ENCODE results near the gene GMIP. TPM values are rescaled to one million over a fixed set of nuclear protein-coding genes. Genes with fewer than 3 reads are reported as not detected.
"Not testable (repeated sequence)": the region's sequence is repeated elsewhere in the genome, so short reads cannot be mapped to it uniquely, and the experiment has no call there.

Gene GMIP
- total and polyA plus RNA-seq, 2 experiments from 2014 or later: 5.1 to 22.1 TPM

- Mint-ChIP-seq H3K4me3 (no peak overlapping the region), H3K36me3 (ENCODE audit: low read depth) (no peaks in the 10 kb centered on the region), H3K27ac (no peak overlapping the region), H3K4me1 (peaks cover 4% of the 10 kb centered on the region; the same call in 2 of the 3 replicates), H3K9me3 (no peaks in the 10 kb centered on the region), H3K27me3 (ENCODE audit: insufficient read depth, low read depth, poor library complexity) (peaks cover 8% of the 10 kb centered on the region)
- DNase-seq (ENCODE audit: low spot score): no peak
- H3K36me3 ChIP-seq (ENCODE audit: insufficient read depth): no peaks in the 10 kb centered on the region
- H3K4me2 ChIP-seq: no peak overlapping the region
- no peaks in the 10 kb centered on the region for H3F3A ChIP-seq (replicated peaks; ENCODE audit: low read depth)
- H3K9me2 ChIP-seq (ENCODE audit: insufficient read depth): no peaks in the 10 kb centered on the region
- no peaks in the 10 kb centered on the region for H3K4me1 ChIP-seq (ENCODE audit: insufficient read depth)
- H2AFZ ChIP-seq: no peak overlapping the region
- H3K79me2 ChIP-seq (replicated peaks; ENCODE audit: insufficient read depth): no peaks in the 10 kb centered on the region
- no peak for ATAC-seq
- no peak overlapping the region for H3K4me3 ChIP-seq
- TF ChIP-seq CTCF (conservative IDR thresholded peaks at IDR 0.05; ENCODE audit: low read depth in 2 of 2): no peak
- TF ChIP-seq STAT1 (IDR thresholded peaks at IDR 0.05; ENCODE audit: unreplicated experiment): no peak
- no peak for TF ChIP-seq ETS1 (IDR thresholded peaks at IDR 0.05)
- TF ChIP-seq ZNF114 (CRISPR knock-in tag; IDR thresholded peaks at IDR 0.05): no peak
- no peak for TF ChIP-seq EZH2phosphoT487 (IDR thresholded peaks at IDR 0.05; ENCODE audit: unreplicated experiment)
- no peak for TF ChIP-seq POLR2AphosphoS5 (IDR thresholded peaks at IDR 0.05; ENCODE audit: low read depth)
- no peaks in the 10 kb centered on the region for H4K20me1 ChIP-seq (replicated peaks; ENCODE audit: insufficient read depth)
- no peak overlapping the region for H3K27ac ChIP-seq (ENCODE audit: low read depth)
- no peaks in the 10 kb centered on the region for H3K27me3 ChIP-seq (ENCODE audit: insufficient read depth)
Observed at GRCh38 chr19:19610376-19611202, 32.9 kb downstream of the GMIP start.

GRCh38 chr19:19606686-19607085, 36.8 kb downstream of the GMIP start:
- H3K27ac ChIP-seq (ENCODE audit: low read depth); ATAC-seq; H3K4me3 ChIP-seq; H3K9me2 ChIP-seq (ENCODE audit: insufficient read depth); H3K4me2 ChIP-seq; H3F3A ChIP-seq (replicated peaks; ENCODE audit: low read depth); H3K36me3 Mint-ChIP-seq (ENCODE audit: low read depth); H4K20me1 ChIP-seq (replicated peaks; ENCODE audit: insufficient read depth); DNase-seq (ENCODE audit: low spot score); H3K27me3 ChIP-seq (ENCODE audit: insufficient read depth); H3K36me3 ChIP-seq (ENCODE audit: insufficient read depth); H3K79me2 ChIP-seq (replicated peaks; ENCODE audit: insufficient read depth); H3K4me3 Mint-ChIP-seq; H3K27me3 Mint-ChIP-seq (ENCODE audit: insufficient read depth, low read depth, poor library complexity); H3K27ac Mint-ChIP-seq; H3K9me3 Mint-ChIP-seq; H2AFZ ChIP-seq: not testable (repeated sequence)
- H3K4me1 ChIP-seq (ENCODE audit: insufficient read depth): peaks cover 16% of the 10 kb centered on the region; the same call in 1 of the 2 replicates
- peaks cover 18% of the 10 kb centered on the region for H3K4me1 Mint-ChIP-seq

- H3K27ac Mint-ChIP-seq: no peak overlapping the region; the same call in 1 of the 2 replicates
- Histone ChIP-seq H3K9me2 (ENCODE audit: insufficient read depth) (0 out of 2 replicates have a peak, but pooled peaks cover 3% of the 10 kb centered on the region), H3K4me1 (ENCODE audit: insufficient read depth) (peaks cover 16% of the 10 kb centered on the region; the same call in 1 of the 2 replicates), H3K79me2 (replicated peaks; ENCODE audit: insufficient read depth) (no peaks in the 10 kb centered on the region), H3K36me3 (ENCODE audit: insufficient read depth) (no peaks in the 10 kb centered on the region), H3K27me3 (ENCODE audit: insufficient read depth) (no peaks in the 10 kb centered on the region), H3K4me3 (no peak overlapping the region), H4K20me1 (replicated peaks; ENCODE audit: insufficient read depth) (no peaks in the 10 kb centered on the region), H3F3A (replicated peaks; ENCODE audit: low read depth) (no peaks in the 10 kb centered on the region), H3K27ac (ENCODE audit: low read depth) (no peak overlapping the region; the same call in none of the 2 replicates), H2AFZ (no peak overlapping the region), H3K4me2 (no peak overlapping the region)
- DNase-seq (ENCODE audit: low spot score): no peak
- H3K27me3 Mint-ChIP-seq (ENCODE audit: insufficient read depth, low read depth, poor library complexity): peaks cover 8% of the 10 kb centered on the region
- H3K36me3 Mint-ChIP-seq (ENCODE audit: low read depth): no peaks in the 10 kb centered on the region
- no peaks in the 10 kb centered on the region for H3K9me3 Mint-ChIP-seq
- peaks cover 23% of the 10 kb centered on the region for H3K4me1 Mint-ChIP-seq
- no peak overlapping the region for H3K4me3 Mint-ChIP-seq
- ATAC-seq: no peak
- TF ChIP-seq STAT1 (IDR thresholded peaks at IDR 0.05; ENCODE audit: unreplicated experiment): no peak
- no peak for TF ChIP-seq REST (IDR thresholded peaks at IDR 0.05; ENCODE audit: unreplicated experiment)
- TF ChIP-seq NANOG (IDR thresholded peaks at IDR 0.05; ENCODE audit: borderline replicate concordance): no peak
Observed at GRCh38 chr19:19606021-19606420, 37.4 kb downstream of the GMIP start.

All from GM23338 (cell line).